Panc1 (cell line): Measurements from ENCODE around the gene MCU. TPM values are rescaled to one million over a fixed set of nuclear protein-coding genes. Genes with fewer than 3 reads are reported as not detected.

ENCODE experiments used
- ATAC-seq: fragments of 200-7000 bp; cut with Tn5 transposase; 2 replicates; pipeline ENCODE4 v1.9.1; 2020; ENCODE audit warnings: mild to moderate bottlenecking, moderate library complexity
- BruUV-seq: library from RNA; stranded (reverse); fragments of 400-500 nt; replicated peaks from 2 replicates; lab custom pipeline; 2021; lab: Mats Ljungman, UMichigan
- CTCF ChIA-PET: fragments of 300-600 bp; sonication (Branson Sonifier 250); formaldehyde crosslinking; loops from one replicate; lab custom pipeline; 2022; ENCODE audit warnings: antibody characterized with exemption; lab: Charles Lee
- POLR2A ChIA-PET: fragments of 300-600 bp; sonication (Branson Sonifier 250); formaldehyde crosslinking; loops from one replicate; lab custom pipeline; 2022; ENCODE audit warnings: antibody characterized with exemption; lab: Charles Lee
- DNase-seq: peaks from one replicate; pipeline ENCODE4 v3.0.0-alpha.2; 2010; ENCODE audit warnings: low read depth, low spot score
- H3K27ac ChIP-seq: 2 replicates; pipeline ENCODE4 v1.5.1; 2011; ENCODE audit warnings: mild to moderate bottlenecking, low read length, inconsistent platforms
- H3K27me3 ChIP-seq: fragments of 200-500 bp; sonication (Bioruptor generic); 2 replicates; pipeline ENCODE4 v1.6.0; 2014; ENCODE audit warnings: low read length, inconsistent platforms; ENCODE audit not compliant: control insufficient read depth, insufficient read depth
- H3K36me3 ChIP-seq: fragments of 200-500 bp; sonication (Bioruptor generic); 2 replicates; pipeline ENCODE4 v1.5.1; 2014; ENCODE audit warnings: inconsistent platforms, mild to moderate bottlenecking, low read length, moderate library complexity; ENCODE audit not compliant: control insufficient read depth, insufficient read depth
- H3K4me1 ChIP-seq: 2 replicates; pipeline ENCODE4 v1.5.1; 2011; ENCODE audit warnings: inconsistent platforms, mild to moderate bottlenecking, low read length, moderate library complexity; ENCODE audit not compliant: control insufficient read depth, insufficient read depth
- H3K4me3 ChIP-seq, 2 experiments: 2 replicates each; pipeline ENCODE4 v1.5.1; 2011 to 2012; ENCODE audit warnings: low read depth in 2 of 2, low read length in 2 of 2, mild to moderate bottlenecking in 2 of 2, inconsistent platforms in 1 of 2, moderate library complexity in 1 of 2
- H3K9me3 ChIP-seq: fragments of 200-500 bp; sonication (Bioruptor generic); 2 replicates; pipeline ENCODE4 v1.5.1; 2014; ENCODE audit warnings: low read depth, mild to moderate bottlenecking, inconsistent platforms, low read length, moderate library complexity; ENCODE audit not compliant: control insufficient read depth, insufficient read depth
- POLR2AphosphoS5 ChIP-seq: IDR thresholded peaks from 2 replicates; pipeline ENCODE4 v1.6.1; 2012; ENCODE audit warnings: mild to moderate bottlenecking, low read depth, low read length, moderate library complexity
- SIN3A ChIP-seq: IDR thresholded peaks from 2 replicates; pipeline ENCODE4 v1.6.1; 2012; ENCODE audit warnings: low read depth, mild to moderate bottlenecking, low read length, moderate library complexity, borderline replicate concordance; ENCODE audit not compliant: insufficient read depth
- TCF7L2 ChIP-seq: IDR thresholded peaks from 2 replicates; pipeline ENCODE4 v1.6.1; 2011; ENCODE audit warnings: mild to moderate bottlenecking, low read depth, low read length, inconsistent platforms
- in situ Hi-C: cut with HindIII; loops from 2 replicates; pipeline ENCODE4 v1.10.0; 2016; ENCODE audit warnings: low sequenced_read_pairs, low pct_unique_long_range_greater_than_20kb
- intact Hi-C: fragments of 100-400 bp; cut with micrococcal nuclease; formaldehyde crosslinking; loops from one replicate; pipeline ENCODE4 v1.10.0; 2022; ENCODE audit not compliant: unreplicated experiment
- total RNA-seq: library from RNA; stranded (reverse); gene quantifications from one replicate; pipeline ENCODE4 v1.2.1, GENCODE V29; 2021; ENCODE audit not compliant: unreplicated experiment
- TF ChIP-seq, protein P1 (sequence below): fragments of 450-650 bp; IDR thresholded peaks from 2 replicates; pipeline ENCODE4 v1.5.1; 2017; ENCODE audit warnings: mild to moderate bottlenecking
- TF ChIP-seq, protein P2 (sequence below), 2 experiments: IDR thresholded peaks; 2 replicates each; pipeline ENCODE4 v1.6.1; 2011 to 2012; ENCODE audit warnings: low read depth in 2 of 2, control low read depth in 1 of 2, low read length in 1 of 2, mild to moderate bottlenecking in 1 of 2, moderate library complexity in 1 of 2; ENCODE audit not compliant: insufficient read depth in 1 of 2

MCU gene
- total RNA-seq, 1 experiment from 2014 or later, result 31.6 TPM

DNA sequence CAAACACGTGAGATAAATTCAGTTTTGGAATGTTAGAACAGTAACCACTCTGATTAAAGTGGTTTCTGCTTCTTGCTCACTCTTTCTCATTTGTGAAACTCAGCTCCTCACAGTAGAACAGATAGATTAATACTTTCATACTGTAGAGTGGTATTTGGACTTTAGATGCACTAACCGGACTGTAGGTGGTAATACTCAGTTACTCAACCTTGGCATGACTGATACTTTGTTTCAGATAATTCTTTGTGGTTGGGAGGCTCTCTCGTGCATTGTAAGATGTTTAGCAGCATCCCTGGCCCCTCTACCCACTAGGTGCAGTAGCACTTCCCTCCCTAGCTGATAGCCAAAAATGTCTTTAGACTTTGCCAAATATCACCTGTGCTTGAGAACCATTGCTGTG, 37.6 kb downstream of the MCU start:
- intact Hi-C loops, result no loop called here
- DNase-seq (no peak), ATAC-seq (no peak)
- ChIA-PET CTCF (no interaction called here), POLR2A (interaction anchor here (0.7 kb wide), 1 partner anchor 8 kb away, joined by 3 read pairs; no protein-coding TSS in a partner anchor)
- Histone ChIP-seq H3K27me3 (no peaks in the 10 kb centered on the region), H3K27ac (no peak overlapping the region), H3K9me3 (no peaks in the 10 kb centered on the region), H3K36me3 (no peaks in the 10 kb centered on the region), H3K4me3 (no peak overlapping the region), H3K4me1 (no peaks in the 10 kb centered on the region)
- no peak for TF ChIP-seq POLR2AphosphoS5
- TF ChIP-seq, protein P1, sequence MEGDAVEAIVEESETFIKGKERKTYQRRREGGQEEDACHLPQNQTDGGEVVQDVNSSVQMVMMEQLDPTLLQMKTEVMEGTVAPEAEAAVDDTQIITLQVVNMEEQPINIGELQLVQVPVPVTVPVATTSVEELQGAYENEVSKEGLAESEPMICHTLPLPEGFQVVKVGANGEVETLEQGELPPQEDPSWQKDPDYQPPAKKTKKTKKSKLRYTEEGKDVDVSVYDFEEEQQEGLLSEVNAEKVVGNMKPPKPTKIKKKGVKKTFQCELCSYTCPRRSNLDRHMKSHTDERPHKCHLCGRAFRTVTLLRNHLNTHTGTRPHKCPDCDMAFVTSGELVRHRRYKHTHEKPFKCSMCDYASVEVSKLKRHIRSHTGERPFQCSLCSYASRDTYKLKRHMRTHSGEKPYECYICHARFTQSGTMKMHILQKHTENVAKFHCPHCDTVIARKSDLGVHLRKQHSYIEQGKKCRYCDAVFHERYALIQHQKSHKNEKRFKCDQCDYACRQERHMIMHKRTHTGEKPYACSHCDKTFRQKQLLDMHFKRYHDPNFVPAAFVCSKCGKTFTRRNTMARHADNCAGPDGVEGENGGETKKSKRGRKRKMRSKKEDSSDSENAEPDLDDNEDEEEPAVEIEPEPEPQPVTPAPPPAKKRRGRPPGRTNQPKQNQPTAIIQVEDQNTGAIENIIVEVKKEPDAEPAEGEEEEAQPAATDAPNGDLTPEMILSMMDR, result no peak
- TF ChIP-seq, protein P2, sequence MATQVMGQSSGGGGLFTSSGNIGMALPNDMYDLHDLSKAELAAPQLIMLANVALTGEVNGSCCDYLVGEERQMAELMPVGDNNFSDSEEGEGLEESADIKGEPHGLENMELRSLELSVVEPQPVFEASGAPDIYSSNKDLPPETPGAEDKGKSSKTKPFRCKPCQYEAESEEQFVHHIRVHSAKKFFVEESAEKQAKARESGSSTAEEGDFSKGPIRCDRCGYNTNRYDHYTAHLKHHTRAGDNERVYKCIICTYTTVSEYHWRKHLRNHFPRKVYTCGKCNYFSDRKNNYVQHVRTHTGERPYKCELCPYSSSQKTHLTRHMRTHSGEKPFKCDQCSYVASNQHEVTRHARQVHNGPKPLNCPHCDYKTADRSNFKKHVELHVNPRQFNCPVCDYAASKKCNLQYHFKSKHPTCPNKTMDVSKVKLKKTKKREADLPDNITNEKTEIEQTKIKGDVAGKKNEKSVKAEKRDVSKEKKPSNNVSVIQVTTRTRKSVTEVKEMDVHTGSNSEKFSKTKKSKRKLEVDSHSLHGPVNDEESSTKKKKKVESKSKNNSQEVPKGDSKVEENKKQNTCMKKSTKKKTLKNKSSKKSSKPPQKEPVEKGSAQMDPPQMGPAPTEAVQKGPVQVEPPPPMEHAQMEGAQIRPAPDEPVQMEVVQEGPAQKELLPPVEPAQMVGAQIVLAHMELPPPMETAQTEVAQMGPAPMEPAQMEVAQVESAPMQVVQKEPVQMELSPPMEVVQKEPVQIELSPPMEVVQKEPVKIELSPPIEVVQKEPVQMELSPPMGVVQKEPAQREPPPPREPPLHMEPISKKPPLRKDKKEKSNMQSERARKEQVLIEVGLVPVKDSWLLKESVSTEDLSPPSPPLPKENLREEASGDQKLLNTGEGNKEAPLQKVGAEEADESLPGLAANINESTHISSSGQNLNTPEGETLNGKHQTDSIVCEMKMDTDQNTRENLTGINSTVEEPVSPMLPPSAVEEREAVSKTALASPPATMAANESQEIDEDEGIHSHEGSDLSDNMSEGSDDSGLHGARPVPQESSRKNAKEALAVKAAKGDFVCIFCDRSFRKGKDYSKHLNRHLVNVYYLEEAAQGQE (IDR thresholded peaks at IDR 0.05; ENCODE audit: insufficient read depth in 1 of 2, low read depth in 2 of 2, low read length in 1 of 2), result no peak
- TF ChIP-seq SIN3A, result no peak
- TF ChIP-seq TCF7L2, result no peak
- no TSS peak for BruUV-seq
- in situ Hi-C loops, result no loop called here

DNA sequence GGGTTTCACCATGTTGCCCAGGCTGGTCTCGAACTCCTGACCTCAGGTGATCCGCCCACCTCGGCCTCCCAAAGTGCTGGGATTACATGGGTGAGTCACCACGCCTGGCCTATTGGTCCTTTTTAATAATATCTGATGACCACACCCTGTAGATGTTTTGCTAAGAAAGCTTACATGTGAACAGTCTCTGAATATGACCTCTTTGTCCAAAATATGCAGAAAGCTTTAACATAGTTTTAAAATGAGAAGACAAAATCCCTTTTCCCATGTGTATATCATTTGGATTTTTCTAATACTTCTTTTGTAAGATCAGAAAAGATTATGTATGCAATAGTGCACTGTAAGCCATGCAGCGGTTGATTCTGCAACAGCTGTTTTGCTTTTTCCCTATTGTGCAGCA, 38.5 kb downstream of the MCU start:
- CTCF ChIA-PET, result no interaction called here

More for the DNA sequence above, 38.5 kb downstream of the MCU start:
- no TSS peak for BruUV-seq
- in situ Hi-C loops (no loop called here), intact Hi-C loops (no loop called here)
- TF ChIP-seq POLR2AphosphoS5, result no peak
- TF ChIP-seq, protein P1, result no peak
- TF ChIP-seq, protein P2 (IDR thresholded peaks at IDR 0.05; ENCODE audit: insufficient read depth in 1 of 2, low read depth in 2 of 2, low read length in 1 of 2), result no peak
- TF ChIP-seq SIN3A, result no peak
- no peak for TF ChIP-seq TCF7L2
- Histone ChIP-seq H3K27me3 (no peaks in the 10 kb centered on the region), H3K27ac (no peak overlapping the region), H3K36me3 (no peaks in the 10 kb centered on the region), H3K9me3 (no peaks in the 10 kb centered on the region), H3K4me1 (no peaks in the 10 kb centered on the region), H3K4me3 (no peak overlapping the region)
- POLR2A ChIA-PET, result no interaction called here
- ATAC-seq (no peak), DNase-seq (no peak)
